Measurements from ENCODE around the gene TPSG1. TPM values are rescaled to one million over a fixed set of nuclear protein-coding genes. Genes with fewer than 3 reads are reported as not detected.

Gene TPSG1
- total and polyA plus RNA-seq, 2 experiments from 2014 or later, result 0.81 TPM; not detected in 1

GRCh38 chr16:1175566-1176279 is 49.3 kb downstream of the TPSG1 start:
- Mint-ChIP-seq H3K36me3 (ENCODE audit: low read depth) (no peaks in the 10 kb centered on the region), H3K4me3 (no peak overlapping the region), H3K4me1 (no peaks in the 10 kb centered on the region), H3K27me3 (ENCODE audit: insufficient read depth, low read depth, poor library complexity) (peaks cover 2% of the 10 kb centered on the region), H3K27ac (no peak overlapping the region), H3K9me3 (no peaks in the 10 kb centered on the region)
- no peak overlapping the region for H3K4me3 ChIP-seq
- ATAC-seq, result no peak
- no peaks in the 10 kb centered on the region for H4K20me1 ChIP-seq (replicated peaks; ENCODE audit: insufficient read depth)
- no peaks in the 10 kb centered on the region for H3K9me2 ChIP-seq (ENCODE audit: insufficient read depth)
- no peaks in the 10 kb centered on the region for H3K4me1 ChIP-seq (ENCODE audit: insufficient read depth)
- DNase-seq (ENCODE audit: low spot score), result no peak
- TF ChIP-seq JUNB (IDR thresholded peaks at IDR 0.05; ENCODE audit: unreplicated experiment), result no peak
- no peak for TF ChIP-seq REST (IDR thresholded peaks at IDR 0.05; ENCODE audit: unreplicated experiment)
- TF ChIP-seq STAT1 (IDR thresholded peaks at IDR 0.05; ENCODE audit: unreplicated experiment), result no peak
- TF ChIP-seq EZH2phosphoT487 (IDR thresholded peaks at IDR 0.05; ENCODE audit: unreplicated experiment), result no peak
- TF ChIP-seq POLR2AphosphoS5 (IDR thresholded peaks at IDR 0.05; ENCODE audit: low read depth), result no peak
- no peak for TF ChIP-seq ZNF331 (CRISPR knock-in tag; IDR thresholded peaks at IDR 0.05; ENCODE audit: low read depth)
- no peak for TF ChIP-seq ZNF114 (CRISPR knock-in tag; IDR thresholded peaks at IDR 0.05)
- no peak for TF ChIP-seq NANOG (IDR thresholded peaks at IDR 0.05; ENCODE audit: borderline replicate concordance)
- TF ChIP-seq CREB1 (CRISPR knock-in tag; IDR thresholded peaks at IDR 0.05; ENCODE audit: low read depth), result no peak
- H3K27me3 ChIP-seq (ENCODE audit: insufficient read depth), result no peaks in the 10 kb centered on the region
- no peaks in the 10 kb centered on the region for H3K36me3 ChIP-seq (ENCODE audit: insufficient read depth)
- no peak overlapping the region for H2AFZ ChIP-seq
- H3K27ac ChIP-seq (ENCODE audit: low read depth), result no peak overlapping the region
- H3K4me2 ChIP-seq, result no peak overlapping the region
- H3K79me2 ChIP-seq (replicated peaks; ENCODE audit: insufficient read depth), result 0 out of 2 replicates have a peak, but pooled peaks cover under 1% of the 10 kb centered on the region
- no peaks in the 10 kb centered on the region for H3F3A ChIP-seq (replicated peaks; ENCODE audit: low read depth)

GRCh38 chr16:1174477-1175357 is 50.4 kb downstream of the TPSG1 start:
- Mint-ChIP-seq H3K27me3 (ENCODE audit: insufficient read depth, low read depth, poor library complexity) (peaks cover 2% of the 10 kb centered on the region), H3K36me3 (ENCODE audit: low read depth) (no peaks in the 10 kb centered on the region), H3K4me1 (no peaks in the 10 kb centered on the region), H3K27ac (no peak overlapping the region), H3K4me3 (no peak overlapping the region), H3K9me3 (no peaks in the 10 kb centered on the region)
- Histone ChIP-seq H3K79me2 (replicated peaks; ENCODE audit: insufficient read depth) (peaks cover 4% of the 10 kb centered on the region; the same call in 1 of the 2 replicates), H3K4me1 (ENCODE audit: insufficient read depth) (no peaks in the 10 kb centered on the region), H3F3A (replicated peaks; ENCODE audit: low read depth) (no peaks in the 10 kb centered on the region), H3K36me3 (ENCODE audit: insufficient read depth) (no peaks in the 10 kb centered on the region), H2AFZ (no peak overlapping the region), H3K9me2 (ENCODE audit: insufficient read depth) (no peaks in the 10 kb centered on the region), H3K4me3 (no peak overlapping the region), H3K27me3 (ENCODE audit: insufficient read depth) (no peaks in the 10 kb centered on the region), H4K20me1 (replicated peaks; ENCODE audit: insufficient read depth) (no peaks in the 10 kb centered on the region), H3K27ac (ENCODE audit: low read depth) (no peak overlapping the region), H3K4me2 (no peak overlapping the region)
- ATAC-seq (no peak), DNase-seq (ENCODE audit: low spot score) (no peak)
- no peak for TF ChIP-seq ZNF114 (CRISPR knock-in tag; IDR thresholded peaks at IDR 0.05)
- no peak for TF ChIP-seq REST (IDR thresholded peaks at IDR 0.05; ENCODE audit: unreplicated experiment)

Measured in GM23338 (cell line).